IMR-90 (cell line): Measurements from ENCODE around the gene NPDC1.

ENCODE experiments used
- BHLHE40 ChIP-seq: fragments of 150-350 bp; IDR thresholded peaks from 2 replicates; pipeline ENCODE4 v1.6.1; 2016; ENCODE audit warnings: mild to moderate bottlenecking, low read depth, low read length
- CEBPB ChIP-seq: IDR thresholded peaks from 2 replicates; pipeline ENCODE4 v1.6.1; 2012; ENCODE audit warnings: low read depth, low read length, improper control_type of control experiment
- CHD1 ChIP-seq: IDR thresholded peaks from 2 replicates; pipeline ENCODE4 v1.6.1; 2012; ENCODE audit warnings: low read depth, low read length, improper control_type of control experiment
- FOS ChIP-seq: fragments of 150-350 bp; IDR thresholded peaks from 2 replicates; pipeline ENCODE4 v1.6.1; 2016; ENCODE audit warnings: low read depth, low read length
- MAZ ChIP-seq: IDR thresholded peaks from 2 replicates; pipeline ENCODE4 v1.6.1; 2012; ENCODE audit warnings: low read depth, mild to moderate bottlenecking, low read length, improper control_type of control experiment, moderate library complexity, borderline replicate concordance
- MXI1 ChIP-seq: IDR thresholded peaks from 2 replicates; pipeline ENCODE4 v1.6.1; 2012; ENCODE audit warnings: low read depth, mild to moderate bottlenecking, low read length, moderate library complexity, borderline replicate concordance
- NFE2L2 ChIP-seq: fragments of 150-350 bp; IDR thresholded peaks from 2 replicates; pipeline ENCODE4 v1.6.1; 2016; ENCODE audit warnings: low read depth, mild to moderate bottlenecking, low read length
- POLR2A ChIP-seq: IDR thresholded peaks from 2 replicates; pipeline ENCODE4 v1.6.1; 2012; ENCODE audit warnings: mild to moderate bottlenecking, low read depth, low read length
- RAD21 ChIP-seq: IDR thresholded peaks from 2 replicates; pipeline ENCODE4 v1.6.1; 2012; ENCODE audit warnings: low read length, improper control_type of control experiment
- RCOR1 ChIP-seq: IDR thresholded peaks from 2 replicates; pipeline ENCODE4 v1.6.1; 2012; ENCODE audit warnings: mild to moderate bottlenecking, low read length, improper control_type of control experiment; ENCODE audit not compliant: insufficient replicate concordance
- RFX5 ChIP-seq: IDR thresholded peaks from 2 replicates; pipeline ENCODE4 v1.8.0; 2012; ENCODE audit warnings: low read depth, mild to moderate bottlenecking, low read length, moderate library complexity
- SMC3 ChIP-seq: fragments of 150-350 bp; IDR thresholded peaks from 2 replicates; pipeline ENCODE4 v1.6.1; 2016; ENCODE audit warnings: low read depth, mild to moderate bottlenecking, antibody characterized with exemption, low read length, moderate library complexity
- TF ChIP-seq, protein P1 (sequence below): conservative IDR thresholded peaks from 2 replicates; pipeline ENCODE4 v1.5.1; 2012; ENCODE audit warnings: mild to moderate bottlenecking, low read depth, low read length, improper control_type of control experiment
- TF ChIP-seq, protein P2 (sequence below): fragments of 150-350 bp; IDR thresholded peaks from 2 replicates; pipeline ENCODE4 v1.6.1; 2017; ENCODE audit warnings: mild to moderate bottlenecking, antibody characterized with exemption, low read length, low read depth

DNA sequence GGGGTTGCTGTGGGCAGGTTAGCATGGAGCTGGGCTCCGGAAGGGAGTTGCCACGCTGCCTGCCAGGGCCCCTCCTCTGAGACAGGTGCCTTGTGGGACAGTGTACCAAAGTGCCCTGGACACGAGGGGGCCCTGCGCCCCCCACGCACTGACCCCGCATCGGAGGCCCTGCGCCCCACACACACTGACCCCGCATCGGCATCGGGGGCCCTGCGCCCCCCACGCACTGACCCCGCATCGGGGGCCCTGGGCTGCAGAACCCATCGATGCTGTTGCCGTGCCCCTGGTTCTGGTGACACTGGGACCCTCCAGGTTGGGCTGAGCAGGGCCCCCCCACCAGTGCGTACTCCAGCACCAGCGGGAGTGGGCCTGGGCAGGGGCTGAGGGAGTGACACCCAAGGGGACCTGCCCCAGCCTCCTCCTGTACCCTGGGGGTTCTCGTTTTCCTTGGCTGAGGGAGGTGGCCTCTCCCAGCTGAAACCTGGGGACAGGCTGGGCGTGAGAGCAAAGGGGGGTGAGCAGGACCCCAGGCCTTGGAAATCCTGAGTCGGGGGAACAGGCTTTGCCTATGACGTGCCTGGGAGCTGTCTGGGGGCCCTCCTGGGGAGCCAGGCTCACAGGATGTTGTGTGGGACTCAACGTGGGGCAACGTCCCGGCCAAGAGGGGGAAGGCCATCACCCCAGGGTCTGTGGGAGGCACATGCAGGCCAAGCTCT is 17.5 kb upstream of the NPDC1 start:
- TF ChIP-seq, protein P1, sequence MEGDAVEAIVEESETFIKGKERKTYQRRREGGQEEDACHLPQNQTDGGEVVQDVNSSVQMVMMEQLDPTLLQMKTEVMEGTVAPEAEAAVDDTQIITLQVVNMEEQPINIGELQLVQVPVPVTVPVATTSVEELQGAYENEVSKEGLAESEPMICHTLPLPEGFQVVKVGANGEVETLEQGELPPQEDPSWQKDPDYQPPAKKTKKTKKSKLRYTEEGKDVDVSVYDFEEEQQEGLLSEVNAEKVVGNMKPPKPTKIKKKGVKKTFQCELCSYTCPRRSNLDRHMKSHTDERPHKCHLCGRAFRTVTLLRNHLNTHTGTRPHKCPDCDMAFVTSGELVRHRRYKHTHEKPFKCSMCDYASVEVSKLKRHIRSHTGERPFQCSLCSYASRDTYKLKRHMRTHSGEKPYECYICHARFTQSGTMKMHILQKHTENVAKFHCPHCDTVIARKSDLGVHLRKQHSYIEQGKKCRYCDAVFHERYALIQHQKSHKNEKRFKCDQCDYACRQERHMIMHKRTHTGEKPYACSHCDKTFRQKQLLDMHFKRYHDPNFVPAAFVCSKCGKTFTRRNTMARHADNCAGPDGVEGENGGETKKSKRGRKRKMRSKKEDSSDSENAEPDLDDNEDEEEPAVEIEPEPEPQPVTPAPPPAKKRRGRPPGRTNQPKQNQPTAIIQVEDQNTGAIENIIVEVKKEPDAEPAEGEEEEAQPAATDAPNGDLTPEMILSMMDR, result no peak
- TF ChIP-seq FOS, result no peak
- TF ChIP-seq POLR2A, result no peak
- TF ChIP-seq, protein P2, sequence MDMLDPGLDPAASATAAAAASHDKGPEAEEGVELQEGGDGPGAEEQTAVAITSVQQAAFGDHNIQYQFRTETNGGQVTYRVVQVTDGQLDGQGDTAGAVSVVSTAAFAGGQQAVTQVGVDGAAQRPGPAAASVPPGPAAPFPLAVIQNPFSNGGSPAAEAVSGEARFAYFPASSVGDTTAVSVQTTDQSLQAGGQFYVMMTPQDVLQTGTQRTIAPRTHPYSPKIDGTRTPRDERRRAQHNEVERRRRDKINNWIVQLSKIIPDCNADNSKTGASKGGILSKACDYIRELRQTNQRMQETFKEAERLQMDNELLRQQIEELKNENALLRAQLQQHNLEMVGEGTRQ, result no peak
- no peak for TF ChIP-seq CEBPB
- TF ChIP-seq RCOR1, result no peak
- no peak for TF ChIP-seq CHD1
- no peak for TF ChIP-seq RAD21
- no peak for TF ChIP-seq SMC3
- no peak for TF ChIP-seq MXI1
- TF ChIP-seq NFE2L2, result no peak
- no peak for TF ChIP-seq BHLHE40
- no peak for TF ChIP-seq MAZ
- TF ChIP-seq RFX5, result no peak
